ENCODE measurements around the gene CBR3.

- TF ChIP-seq, protein P1, sequence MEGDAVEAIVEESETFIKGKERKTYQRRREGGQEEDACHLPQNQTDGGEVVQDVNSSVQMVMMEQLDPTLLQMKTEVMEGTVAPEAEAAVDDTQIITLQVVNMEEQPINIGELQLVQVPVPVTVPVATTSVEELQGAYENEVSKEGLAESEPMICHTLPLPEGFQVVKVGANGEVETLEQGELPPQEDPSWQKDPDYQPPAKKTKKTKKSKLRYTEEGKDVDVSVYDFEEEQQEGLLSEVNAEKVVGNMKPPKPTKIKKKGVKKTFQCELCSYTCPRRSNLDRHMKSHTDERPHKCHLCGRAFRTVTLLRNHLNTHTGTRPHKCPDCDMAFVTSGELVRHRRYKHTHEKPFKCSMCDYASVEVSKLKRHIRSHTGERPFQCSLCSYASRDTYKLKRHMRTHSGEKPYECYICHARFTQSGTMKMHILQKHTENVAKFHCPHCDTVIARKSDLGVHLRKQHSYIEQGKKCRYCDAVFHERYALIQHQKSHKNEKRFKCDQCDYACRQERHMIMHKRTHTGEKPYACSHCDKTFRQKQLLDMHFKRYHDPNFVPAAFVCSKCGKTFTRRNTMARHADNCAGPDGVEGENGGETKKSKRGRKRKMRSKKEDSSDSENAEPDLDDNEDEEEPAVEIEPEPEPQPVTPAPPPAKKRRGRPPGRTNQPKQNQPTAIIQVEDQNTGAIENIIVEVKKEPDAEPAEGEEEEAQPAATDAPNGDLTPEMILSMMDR (IDR thresholded peaks at IDR 0.05 in 4 of 5, conservative IDR thresholded peaks at IDR 0.05 in 1 of 5): peak; percentile 35 to 53 (median 53)
- TF ChIP-seq POLR2A (IDR thresholded peaks at IDR 0.05): no peak
These were observed 30.3 kb upstream of the CBR3 start for GRCh38 chr21:36104317-36105300.
